ENCODE data around the gene UBE2D3.
"Not testable (repeated sequence)": the region's sequence is repeated elsewhere in the genome, so short reads cannot be mapped to it uniquely, and the experiment has no call there.

Gene UBE2D3

DNA sequence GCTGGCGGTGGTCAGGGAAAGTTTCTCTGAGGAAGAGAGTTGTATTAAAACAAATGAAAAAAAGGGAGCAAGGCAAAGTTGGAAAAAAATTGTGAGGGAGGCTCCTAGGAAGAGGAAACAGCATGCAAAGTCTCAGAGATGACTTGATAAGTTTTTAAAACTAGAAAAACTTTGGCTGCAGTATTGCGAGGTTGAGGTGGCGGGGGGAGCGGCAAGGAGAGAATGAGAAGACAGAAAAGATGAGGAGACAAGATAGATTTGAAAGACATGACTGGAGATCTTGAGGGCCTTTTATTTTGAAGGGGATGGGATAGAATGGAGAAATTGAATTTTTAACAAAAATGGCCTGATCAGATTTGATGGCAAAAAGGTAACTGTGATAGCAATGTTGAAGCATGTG is 4.8 kb upstream of the UBE2D3 start:
- no peak for DNase-seq (ENCODE audit: extremely low read depth in 1 of 2, low read depth in 1 of 2)

DNA sequence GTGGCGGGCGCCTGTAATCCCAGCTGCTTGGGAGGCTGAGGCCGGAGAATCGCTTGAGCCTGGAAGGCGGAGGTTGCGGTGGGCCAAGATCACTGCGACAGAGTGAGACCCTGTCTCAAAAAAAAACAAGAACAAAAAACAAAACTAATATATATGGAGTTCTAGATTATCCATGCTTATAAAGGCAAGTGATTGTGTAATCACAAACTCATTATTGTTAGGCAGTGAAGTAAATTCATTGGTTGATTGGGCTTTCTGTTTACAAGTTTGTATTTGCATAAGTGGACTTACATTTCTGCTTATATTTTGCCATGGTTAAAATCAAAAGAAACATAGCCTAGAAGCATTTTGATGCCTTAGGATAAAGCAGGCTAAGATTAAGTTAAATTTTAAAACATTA is 2.5 kb upstream of the UBE2D3 start:
- no peak for DNase-seq (ENCODE audit: extremely low read depth in 1 of 2, low read depth in 1 of 2)

GRCh38 chr4:102828497-102828808 is 1.1 kb upstream of the UBE2D3 start:
- DNase-seq (ENCODE audit: extremely low read depth in 1 of 2, low read depth in 1 of 2): no peak

GRCh38 chr4:102827674-102828496 is 534 bp upstream of the UBE2D3 start:
- peak; percentile 96 to 99 for DNase-seq (ENCODE audit: extremely low read depth in 1 of 2, low read depth in 1 of 2)

DNA sequence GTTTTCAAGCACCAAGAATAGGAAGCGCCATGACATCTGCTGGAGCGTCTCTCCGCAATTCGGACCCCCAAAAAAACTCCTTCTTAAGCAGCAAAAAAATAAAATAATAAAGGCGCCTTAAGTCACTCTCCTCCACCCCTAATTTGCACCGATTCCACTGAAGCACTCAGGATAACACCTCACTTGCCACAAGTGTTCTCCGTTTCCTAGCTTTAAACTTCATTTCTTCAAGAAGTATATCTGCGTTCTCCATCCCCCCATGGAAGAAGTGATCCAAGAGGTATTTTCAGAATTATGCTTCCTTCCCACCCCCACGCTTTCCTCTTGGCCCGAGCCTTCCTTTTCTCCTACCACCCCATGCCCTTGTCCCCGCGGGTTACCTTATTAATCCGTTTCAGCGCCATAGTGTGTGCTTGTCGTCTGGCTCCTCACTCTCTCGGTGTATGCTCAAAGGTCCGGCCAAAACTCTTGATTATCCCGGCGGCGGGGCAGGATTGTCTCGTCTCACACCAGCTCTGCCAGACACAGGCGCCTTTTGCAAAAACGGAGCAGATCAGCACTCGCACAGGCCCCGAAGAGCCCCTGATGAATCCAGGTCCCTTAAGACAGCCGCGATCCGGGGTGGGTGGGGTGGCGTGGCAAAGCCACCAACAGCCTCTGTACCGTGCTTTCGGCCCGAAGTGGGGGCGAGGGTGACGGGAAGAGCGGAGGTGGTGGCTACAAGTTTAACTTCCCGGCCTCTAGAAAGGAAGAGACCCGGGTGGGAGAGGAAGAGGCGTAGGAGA is 1.1 kb downstream of the UBE2D3 start:
- peak in 1 of 2 donors; percentile 74 for DNase-seq (ENCODE audit: extremely low read depth in 1 of 2, low read depth in 1 of 2)

DNA sequence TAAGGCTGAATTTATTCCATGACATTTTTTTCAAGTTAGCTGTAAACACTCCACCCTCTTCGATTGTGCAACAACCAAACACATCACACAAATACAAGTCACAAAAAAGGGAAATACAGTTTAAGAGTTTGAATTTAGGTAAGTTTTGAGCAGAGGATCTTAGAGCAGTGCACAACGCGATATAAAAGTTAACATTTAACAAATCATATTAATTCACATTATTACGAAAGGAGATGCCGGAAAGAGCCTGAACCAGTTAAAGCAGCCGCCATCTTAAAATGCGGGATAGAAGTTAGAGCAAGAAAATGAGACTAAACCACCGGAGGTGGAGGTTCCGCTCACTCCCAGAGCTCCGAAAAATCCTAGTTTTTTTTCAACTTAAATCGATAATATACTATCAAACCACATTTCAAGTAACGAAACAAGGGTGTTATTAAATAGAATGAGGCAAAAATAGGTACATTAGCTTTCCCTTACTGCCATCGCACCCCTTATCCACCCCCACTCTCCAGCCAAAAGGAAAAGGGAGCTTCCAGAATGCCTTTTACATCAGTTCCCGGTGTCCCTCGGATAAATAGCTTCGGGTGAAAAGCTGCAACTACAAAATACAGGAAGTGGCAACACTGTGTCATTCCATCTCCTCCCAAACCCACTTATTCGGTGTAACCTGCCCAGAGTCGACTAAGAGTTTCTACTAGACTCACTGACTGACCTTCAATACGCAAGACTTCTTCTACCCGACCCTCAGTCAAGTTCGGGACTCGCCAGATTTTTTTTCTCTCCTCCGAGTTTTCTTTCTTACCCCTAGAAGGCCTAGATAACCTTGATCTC is 1.9 kb downstream of the UBE2D3 start:
- no peak for DNase-seq (ENCODE audit: extremely low read depth in 1 of 2, low read depth in 1 of 2)

- DNase-seq (ENCODE audit: extremely low read depth in 1 of 2, low read depth in 1 of 2): no peak
Measured at GRCh38 chr4:102824398-102824797, 3.0 kb downstream of the UBE2D3 start.

- DNase-seq (ENCODE audit: extremely low read depth in 1 of 2, low read depth in 1 of 2): no peak
Measured at GRCh38 chr4:102823897-102824296, 3.5 kb downstream of the UBE2D3 start.

DNA sequence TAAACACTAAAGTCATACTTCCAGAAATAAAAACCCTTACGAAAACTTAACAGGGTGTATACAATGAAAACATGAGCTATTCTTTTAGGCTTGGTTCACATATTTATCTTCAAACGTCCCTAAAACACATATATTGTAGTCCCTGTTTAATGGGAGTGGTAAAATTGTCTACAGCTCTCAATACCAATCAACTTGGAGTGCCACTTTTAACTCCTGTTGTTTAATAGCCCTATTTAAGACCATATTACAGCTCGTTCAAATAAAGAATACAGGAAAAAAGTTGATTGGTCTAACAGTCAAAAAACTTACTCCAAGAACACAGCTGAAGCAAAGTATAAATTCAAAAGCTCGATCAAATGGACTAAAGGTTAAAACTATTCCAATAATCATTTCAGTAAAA is 3.9 kb downstream of the UBE2D3 start:
- DNase-seq (ENCODE audit: extremely low read depth in 1 of 2, low read depth in 1 of 2): no peak

- DNase-seq (ENCODE audit: extremely low read depth in 1 of 2, low read depth in 1 of 2): no peak
Measured at GRCh38 chr4:102819588-102820365, 7.6 kb downstream of the UBE2D3 start.

GRCh38 chr4:102819100-102819499 is 8.3 kb downstream of the UBE2D3 start:
- DNase-seq (ENCODE audit: extremely low read depth in 1 of 2, low read depth in 1 of 2): not testable (repeated sequence)

DNA sequence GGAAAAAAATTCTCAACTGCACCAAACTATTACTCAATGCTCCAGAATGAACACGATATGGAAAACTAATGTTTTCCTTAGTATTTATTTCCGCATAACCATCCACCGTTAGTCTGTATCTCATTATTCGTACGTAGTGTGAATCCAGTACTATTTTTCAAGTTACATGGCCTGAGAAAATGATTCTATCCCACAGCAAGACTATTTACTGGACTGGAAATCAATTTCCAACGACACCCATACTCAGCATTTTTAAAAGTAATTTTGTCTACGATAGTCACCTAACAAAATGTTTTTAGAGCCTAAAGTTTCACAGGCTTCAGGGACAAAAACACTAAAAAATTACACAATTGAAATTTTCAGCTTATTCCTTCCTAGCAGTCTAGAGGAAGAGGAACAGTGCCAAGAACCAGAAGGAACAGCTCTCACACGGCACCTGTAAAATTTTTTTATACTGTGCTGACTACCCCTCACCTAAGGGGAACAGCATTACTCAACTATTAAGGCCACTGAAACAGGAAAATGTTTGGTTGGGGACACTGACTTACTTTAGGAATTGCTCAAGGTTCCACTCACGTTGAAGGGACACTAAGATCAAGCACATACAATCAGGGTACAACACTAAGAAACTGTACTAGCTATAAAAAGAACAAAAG is 9.6 kb downstream of the UBE2D3 start:
- no peak for DNase-seq (ENCODE audit: extremely low read depth in 1 of 2, low read depth in 1 of 2)

GRCh38 chr4:102817021-102817605 is 10.2 kb downstream of the UBE2D3 start:
- no peak for DNase-seq (ENCODE audit: extremely low read depth in 1 of 2, low read depth in 1 of 2)

- no peak for DNase-seq (ENCODE audit: extremely low read depth in 1 of 2, low read depth in 1 of 2)
Measured at GRCh38 chr4:102815981-102816380, 11.4 kb downstream of the UBE2D3 start.

DNA sequence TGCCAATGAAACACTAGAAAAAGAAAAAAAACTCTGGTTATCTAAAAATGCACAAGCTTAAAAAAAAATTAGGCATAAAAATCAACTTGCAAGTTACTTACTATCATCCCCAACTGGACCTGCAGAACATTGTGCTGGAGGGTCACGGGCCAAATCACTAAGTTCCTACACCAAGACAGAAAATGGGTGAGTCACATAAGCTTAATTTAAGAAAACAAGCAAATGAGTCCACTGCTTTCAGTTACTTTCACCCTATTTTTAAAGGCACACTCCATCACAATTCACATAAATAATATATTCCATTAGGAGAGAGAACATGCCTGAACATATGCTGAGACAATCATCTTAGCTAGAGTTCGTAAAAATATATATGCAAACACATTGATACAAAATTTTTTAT is 17.7 kb downstream of the UBE2D3 start:
- no peak for DNase-seq (ENCODE audit: extremely low read depth in 1 of 2, low read depth in 1 of 2)

- no peak for DNase-seq (ENCODE audit: extremely low read depth in 1 of 2, low read depth in 1 of 2)
Measured at GRCh38 chr4:102809190-102809589, 18.2 kb downstream of the UBE2D3 start.

GRCh38 chr4:102808009-102808408 is 19.3 kb downstream of the UBE2D3 start:
- no peak for DNase-seq (ENCODE audit: extremely low read depth in 1 of 2, low read depth in 1 of 2)

DNA sequence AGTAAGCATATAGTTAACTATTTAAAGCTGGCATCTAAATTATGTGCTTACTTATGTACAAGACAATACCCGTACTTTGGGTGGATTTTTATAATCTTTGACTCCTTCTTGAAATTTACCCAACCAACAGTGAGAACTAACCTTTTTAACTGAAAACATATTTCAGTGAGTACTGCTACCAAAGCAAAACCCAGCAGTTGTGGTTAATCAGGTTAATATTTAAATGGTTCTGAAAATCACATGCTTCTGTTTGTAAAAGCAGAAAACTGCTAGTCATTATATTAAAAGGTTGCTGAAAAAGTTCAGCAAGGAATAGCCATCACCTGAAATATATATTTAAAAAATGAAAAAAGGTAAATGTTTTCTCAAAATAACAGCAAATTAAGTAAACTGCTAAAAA is 20.0 kb downstream of the UBE2D3 start:
- no peak for DNase-seq (ENCODE audit: extremely low read depth in 1 of 2, low read depth in 1 of 2)

DNA sequence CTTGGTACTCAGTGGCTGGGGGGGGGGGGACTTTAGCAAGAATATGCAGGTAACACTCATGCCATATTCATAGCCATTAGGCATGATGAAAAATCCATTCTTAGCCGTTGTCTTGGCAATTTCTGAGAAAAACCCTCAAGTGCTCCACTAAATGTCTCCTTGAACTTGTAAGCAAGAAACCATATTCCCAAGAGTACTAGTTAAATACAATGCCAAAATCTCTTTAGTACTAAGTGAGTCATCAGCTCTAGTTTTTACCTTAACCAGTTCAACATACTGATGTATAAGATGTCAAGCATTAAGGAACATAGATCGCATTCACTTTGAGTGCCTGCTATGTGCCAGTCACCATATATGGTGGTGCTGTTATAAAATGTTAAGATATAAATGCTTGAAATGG is 27.5 kb downstream of the UBE2D3 start:
- DNase-seq (ENCODE audit: extremely low read depth in 1 of 2, low read depth in 1 of 2): no peak

DNA sequence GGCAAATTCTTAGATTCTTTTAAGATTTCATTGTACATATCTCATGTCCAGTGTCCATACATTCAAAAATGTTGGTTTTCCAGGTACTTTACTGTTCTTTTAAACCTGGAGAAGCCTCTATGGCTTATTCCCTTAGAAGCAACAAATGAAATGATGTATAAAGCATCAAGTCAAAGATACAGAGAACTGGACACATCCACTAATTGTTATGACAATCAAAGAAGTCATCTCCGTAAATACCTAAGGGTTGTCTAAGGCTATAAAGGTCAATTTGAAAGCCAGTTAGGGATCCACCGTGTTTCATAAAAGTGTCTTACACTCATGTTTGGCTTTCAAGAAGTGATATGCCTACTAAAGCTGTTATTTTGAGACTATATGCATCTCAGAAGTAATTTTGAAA is 32.4 kb downstream of the UBE2D3 start:
- no peak for DNase-seq (ENCODE audit: extremely low read depth in 1 of 2, low read depth in 1 of 2)
